GM18498 (cell line): ENCODE data around the gene FGD3.
"Not testable (repeated sequence)": the region's sequence is repeated elsewhere in the genome, so short reads cannot be mapped to it uniquely, and the experiment has no call there.

Source experiments
- ATAC-seq: cut with Tn5 transposase; IDR thresholded peaks from one replicate; pipeline ENCODE4 v1.9.1; 2021; ENCODE audit warnings: mild to moderate bottlenecking, moderate library complexity; ENCODE audit not compliant: unreplicated experiment

FGD3 gene, protein sequence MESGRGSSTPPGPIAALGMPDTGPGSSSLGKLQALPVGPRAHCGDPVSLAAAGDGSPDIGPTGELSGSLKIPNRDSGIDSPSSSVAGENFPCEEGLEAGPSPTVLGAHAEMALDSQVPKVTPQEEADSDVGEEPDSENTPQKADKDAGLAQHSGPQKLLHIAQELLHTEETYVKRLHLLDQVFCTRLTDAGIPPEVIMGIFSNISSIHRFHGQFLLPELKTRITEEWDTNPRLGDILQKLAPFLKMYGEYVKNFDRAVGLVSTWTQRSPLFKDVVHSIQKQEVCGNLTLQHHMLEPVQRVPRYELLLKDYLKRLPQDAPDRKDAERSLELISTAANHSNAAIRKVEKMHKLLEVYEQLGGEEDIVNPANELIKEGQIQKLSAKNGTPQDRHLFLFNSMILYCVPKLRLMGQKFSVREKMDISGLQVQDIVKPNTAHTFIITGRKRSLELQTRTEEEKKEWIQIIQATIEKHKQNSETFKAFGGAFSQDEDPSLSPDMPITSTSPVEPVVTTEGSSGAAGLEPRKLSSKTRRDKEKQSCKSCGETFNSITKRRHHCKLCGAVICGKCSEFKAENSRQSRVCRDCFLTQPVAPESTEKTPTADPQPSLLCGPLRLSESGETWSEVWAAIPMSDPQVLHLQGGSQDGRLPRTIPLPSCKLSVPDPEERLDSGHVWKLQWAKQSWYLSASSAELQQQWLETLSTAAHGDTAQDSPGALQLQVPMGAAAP

GRCh38 chr9:92947268-92948037 lies at the start of gene FGD3:
Gene FGD3, plus strand, starts transcription at chr9:92947523. Its CDS starts 28,734 bp downstream, at chr9:92976257.
- no peak for ATAC-seq

GRCh38 chr9:92905137-92905536 lies 42.2 kb upstream of the FGD3 start:
- not testable (repeated sequence) for ATAC-seq

DNA sequence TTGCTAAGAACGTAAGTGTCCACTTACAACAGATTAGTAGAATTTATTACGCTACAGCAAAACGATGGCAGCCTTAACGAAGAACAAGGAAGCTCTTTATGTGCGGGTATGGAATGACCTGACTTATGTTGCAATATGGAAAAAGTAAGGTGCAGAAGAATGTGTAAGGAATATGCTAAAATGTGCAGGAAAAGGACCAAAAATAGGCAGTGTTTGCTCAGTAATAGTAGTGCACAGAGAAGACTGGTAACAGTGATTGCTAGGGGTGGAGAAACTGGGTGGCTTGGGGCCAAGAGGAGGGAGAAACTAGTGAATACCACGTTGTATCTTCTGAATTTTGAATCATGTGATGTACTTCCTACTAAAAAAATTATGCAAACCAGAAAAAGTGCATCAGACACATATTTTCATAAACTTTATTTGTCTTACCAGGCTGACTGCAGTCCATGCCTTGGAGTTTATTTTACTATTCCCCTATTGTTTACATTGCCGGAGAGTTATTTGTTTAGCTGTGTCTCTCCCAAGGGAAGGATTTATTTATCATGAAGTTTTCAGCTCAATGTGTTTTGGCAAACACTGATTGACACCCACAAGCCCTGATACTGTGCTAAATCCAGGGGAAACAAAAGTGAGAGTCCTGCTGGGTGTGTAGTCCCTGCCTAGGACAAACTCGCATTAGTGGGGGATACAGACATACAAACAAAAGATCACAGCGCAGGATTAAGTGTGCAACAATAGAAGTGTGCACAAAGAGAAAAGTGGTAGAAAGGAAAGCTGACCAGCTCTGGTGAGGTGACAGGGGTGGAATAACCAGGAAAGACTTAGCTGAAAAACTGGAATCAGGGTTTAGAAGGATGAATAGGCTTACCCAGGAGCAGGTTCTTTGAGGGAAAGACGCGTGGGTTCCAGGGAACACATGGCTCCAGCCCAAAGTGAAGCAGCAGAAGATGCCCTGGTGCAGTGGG lies 35.5 kb upstream of the FGD3 start:
- ATAC-seq = no peak

GRCh38 chr9:92917176-92917800 lies 30.0 kb upstream of the FGD3 start:
- no peak for ATAC-seq

DNA sequence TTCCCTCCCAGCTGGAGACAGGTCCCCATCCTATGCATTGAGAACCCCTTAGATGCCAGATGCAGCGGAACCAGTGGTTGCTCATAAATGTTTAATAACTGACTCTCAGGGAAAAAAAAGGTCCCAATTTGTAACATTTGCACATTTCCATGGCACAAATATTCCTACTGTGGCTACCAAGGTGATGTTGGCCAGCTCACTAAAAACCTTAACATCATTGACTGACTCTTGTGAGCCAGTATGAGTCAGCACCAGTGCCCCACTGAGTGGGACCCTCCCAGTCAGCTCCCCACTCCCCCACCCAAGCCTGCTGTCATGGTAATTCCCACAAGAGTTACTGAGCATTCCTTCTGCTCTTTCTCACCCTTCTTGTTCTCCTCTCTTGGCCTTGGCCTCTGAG lies 26.9 kb upstream of the FGD3 start:
- no peak for ATAC-seq

DNA sequence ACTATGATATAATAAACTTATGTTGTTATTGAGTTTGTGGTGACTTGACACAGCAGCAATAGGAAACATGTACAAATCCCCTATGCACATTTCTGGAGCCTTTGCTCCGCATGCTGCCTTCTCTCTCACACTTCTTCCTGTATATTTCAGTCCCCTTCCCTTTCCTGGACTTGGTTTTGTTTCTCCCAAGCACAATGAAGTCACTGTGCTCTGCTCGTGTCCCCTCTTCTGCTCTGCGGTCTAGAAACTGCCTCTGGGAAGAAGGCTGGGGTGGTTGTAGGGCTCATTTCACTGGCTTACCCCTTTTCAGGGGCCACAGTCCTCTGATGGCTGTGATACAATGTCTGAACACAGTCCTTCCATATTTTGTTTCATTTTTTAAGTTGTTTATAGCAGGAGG lies 15.7 kb upstream of the FGD3 start:
- no peak for ATAC-seq

DNA sequence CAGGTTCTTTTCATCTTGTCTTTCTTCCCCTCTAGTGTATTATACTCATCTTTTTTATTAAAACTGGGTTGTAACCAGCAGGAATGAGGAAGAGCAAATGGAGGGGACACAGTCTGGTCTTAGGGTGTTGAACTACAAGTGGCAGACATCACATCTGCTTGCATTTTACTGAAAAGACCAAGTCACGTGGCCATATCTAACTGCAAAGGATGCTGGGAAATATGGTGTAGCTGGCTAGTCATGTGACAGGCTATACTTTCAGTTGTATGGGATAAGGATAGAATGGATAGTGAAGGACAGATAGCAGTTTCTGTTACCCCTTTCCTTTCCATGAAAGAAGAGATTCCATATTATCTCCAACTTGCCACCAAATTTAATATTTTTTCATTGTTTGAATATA lies 13.0 kb upstream of the FGD3 start:
- no peak for ATAC-seq

- no peak for ATAC-seq
These were observed 9.3 kb upstream of the FGD3 start for GRCh38 chr9:92938025-92938424.

- no peak for ATAC-seq
These were observed 5.5 kb upstream of the FGD3 start for GRCh38 chr9:92941861-92942260.

DNA sequence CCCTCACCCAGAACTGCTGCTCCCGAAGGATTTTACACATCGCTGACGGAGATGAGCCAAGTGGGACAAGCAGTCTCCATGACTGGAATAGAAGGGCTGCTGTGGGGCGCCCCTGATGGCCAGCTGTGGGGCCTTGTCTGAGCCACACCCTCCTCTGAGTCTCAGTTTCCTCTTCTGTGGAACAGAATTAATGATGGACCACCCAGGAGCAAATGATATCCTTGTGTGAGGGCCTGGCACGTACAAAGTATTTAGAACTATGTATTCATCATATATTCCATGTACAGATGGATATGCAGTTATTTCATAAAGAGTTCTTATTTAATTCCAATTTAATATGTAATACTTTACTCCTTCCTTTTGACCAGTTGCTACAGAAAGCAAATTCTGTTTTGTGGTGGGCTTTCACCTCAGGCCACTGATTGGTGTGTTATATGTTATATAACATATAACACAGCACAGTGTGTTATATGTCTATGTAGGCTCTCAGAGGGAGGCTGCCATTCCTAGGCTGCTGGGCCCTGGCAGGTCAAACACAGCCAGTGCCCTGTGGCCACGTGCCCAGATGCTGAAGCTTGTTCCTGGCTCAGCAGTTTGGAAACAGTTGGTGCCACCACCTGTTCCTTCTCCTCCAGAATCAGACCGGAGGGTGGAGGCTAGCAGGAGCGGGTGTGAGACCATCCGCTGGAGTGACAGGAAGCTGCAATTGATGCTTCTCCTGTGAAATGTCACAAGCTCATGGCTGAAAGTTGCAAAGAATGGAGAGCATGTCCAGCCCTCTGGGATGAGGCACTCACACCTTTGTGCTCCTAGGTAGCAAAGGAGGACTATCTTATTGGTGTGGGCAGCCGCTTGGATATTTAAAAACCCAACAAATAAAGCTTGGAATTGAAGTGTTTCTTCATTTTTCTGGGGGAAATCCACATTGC lies 4.4 kb upstream of the FGD3 start:
- ATAC-seq = no peak

DNA sequence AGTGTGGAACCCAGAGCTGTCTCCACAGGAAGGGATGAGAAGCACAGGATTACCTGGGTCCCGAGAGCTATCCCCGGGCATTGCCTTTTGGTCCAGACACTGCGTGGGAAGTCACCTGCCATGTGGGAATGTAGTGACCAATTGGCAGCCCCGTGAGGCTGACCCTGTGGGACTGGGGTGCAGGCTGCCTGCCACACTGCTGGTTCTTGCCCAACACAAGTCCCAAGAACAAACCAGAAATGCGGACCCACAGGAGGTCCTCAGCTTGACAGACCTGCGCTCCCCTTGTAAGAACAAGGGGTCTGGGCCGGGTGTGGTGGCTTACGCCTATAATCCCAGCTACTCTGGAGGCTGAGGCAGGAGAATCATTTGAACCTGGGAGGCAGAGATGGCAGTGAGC lies 2.4 kb upstream of the FGD3 start:
- ATAC-seq = no peak

GRCh38 chr9:92945796-92946195 lies 1.5 kb upstream of the FGD3 start:
- no peak for ATAC-seq

GRCh38 chr9:92948038-92948534 lies 763 bp downstream of the FGD3 start:
- no peak for ATAC-seq

DNA sequence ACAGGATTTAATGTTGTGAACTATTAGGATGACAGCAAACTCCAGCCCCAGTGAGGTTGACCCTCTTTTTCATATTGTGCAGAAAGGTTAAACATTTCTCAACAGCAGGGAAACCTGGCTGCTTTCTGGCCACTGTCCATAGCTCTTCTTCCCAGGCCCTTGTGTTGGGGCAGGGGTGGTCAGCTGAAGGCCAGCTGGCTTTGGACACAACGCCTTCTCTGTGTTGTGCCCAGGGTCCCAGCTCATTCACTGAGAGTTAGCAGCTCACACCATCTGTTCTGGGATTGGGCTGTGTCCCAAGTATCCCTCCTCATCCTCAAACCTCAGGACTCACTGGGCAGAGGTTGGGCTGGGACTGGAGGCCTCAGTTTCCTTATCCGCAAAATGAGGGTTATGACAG lies 1.3 kb downstream of the FGD3 start:
- ATAC-seq = no peak

GRCh38 chr9:92949266-92949982 lies 2.1 kb downstream of the FGD3 start:
- no peak for ATAC-seq

DNA sequence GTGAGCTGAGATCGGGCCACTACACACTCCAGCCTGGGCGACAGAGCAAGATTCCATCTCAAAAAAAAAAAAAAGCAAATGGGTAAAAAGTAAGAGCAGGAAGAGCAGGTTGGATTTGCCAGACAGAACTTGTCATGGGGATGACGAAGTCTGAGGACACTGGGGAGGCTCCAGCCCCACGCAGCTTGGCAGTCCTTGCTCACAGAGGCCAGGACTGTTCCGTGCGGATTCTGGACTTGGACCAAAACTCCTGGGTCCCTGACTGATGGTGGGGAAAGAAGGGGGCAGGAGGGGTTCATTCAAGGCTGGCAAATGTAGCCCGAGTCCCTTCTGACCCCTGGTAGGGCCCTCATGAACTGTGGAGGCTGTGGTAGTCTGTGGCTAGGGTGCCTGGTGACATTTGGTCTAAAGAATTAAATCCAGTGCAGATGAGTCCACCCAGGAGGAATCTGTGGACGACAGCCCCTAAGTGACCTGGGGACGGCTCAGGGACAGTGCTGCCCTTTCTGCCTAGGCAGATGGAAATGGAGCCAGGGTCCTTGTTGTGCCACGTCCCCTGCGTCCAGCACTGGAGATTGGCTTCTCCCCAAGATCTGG lies 3.1 kb downstream of the FGD3 start:
- no peak for ATAC-seq

DNA sequence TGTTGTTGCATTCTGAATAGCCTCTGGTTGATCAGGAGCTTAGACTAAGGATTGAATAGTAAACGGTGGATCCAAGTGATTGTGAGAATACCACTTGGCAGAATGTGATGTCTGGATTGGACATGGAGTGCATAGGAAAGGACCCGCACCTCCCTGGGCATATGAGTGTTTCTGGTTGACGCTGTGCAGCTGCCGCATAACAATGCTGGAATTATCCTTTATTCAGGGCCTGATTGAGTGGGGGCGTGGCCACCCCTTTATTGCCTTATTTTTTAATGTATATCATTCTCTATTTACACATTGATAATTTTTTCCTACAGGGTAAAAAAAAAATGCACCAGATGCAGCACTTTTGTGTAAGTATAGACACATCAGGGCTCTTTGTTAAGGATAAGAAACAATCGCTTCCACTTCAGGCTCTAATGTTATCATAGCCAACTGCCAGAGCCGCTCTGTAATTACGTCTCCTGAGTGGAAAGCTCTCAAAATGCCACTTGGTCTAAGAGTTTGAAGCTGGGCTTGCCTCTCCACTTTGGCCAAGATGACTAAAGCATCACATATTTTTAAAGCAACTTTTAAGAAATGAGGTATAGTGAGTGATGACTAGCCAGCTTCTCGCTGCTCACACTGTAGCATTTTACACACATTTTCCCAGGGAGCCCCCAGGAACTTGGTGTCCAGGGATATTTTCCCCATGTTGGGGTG lies 5.7 kb downstream of the FGD3 start:
- ATAC-seq = no peak
